Fibroblast of mammary gland (primary cell): ENCODE data around the gene APOL6.

Experiments
- DNase-seq: peaks from one replicate; pipeline ENCODE4 v3.0.0-alpha.2; 2010; ENCODE audit warnings: low read depth
- H3K4me3 ChIP-seq: 2 replicates; pipeline ENCODE4 v1.5.1; 2011; ENCODE audit warnings: low read depth, mild to moderate bottlenecking, low read length, moderate library complexity; ENCODE audit not compliant: control insufficient read depth
- TF ChIP-seq, protein P1 (sequence below): conservative IDR thresholded peaks from 2 replicates; pipeline ENCODE4 v1.5.1; 2011; ENCODE audit warnings: low read depth, low read length, inconsistent platforms; ENCODE audit not compliant: control insufficient read depth, insufficient read depth

The APOL6 gene

DNA sequence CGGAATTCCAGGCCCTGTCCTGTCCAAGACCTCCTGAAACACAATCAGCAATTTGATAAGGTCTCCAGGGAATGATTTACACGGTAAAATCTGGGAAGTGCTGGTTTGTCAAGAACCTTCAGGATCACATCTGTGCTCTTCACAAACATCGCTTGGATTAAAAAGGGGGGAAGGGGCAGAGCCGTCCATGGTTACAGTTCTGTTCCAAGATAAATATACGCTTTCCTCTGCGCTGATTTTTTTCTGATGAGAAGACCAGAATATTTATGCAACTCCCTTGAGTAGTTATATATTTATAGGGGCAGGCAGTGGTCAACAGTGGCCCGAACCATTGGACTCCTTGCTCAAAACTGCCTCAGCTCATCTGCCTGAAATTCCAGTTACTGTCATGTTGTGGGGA lies 60.2 kb downstream of the APOL6 start:
- no peak overlapping the region for H3K4me3 ChIP-seq
- TF ChIP-seq, protein P1, sequence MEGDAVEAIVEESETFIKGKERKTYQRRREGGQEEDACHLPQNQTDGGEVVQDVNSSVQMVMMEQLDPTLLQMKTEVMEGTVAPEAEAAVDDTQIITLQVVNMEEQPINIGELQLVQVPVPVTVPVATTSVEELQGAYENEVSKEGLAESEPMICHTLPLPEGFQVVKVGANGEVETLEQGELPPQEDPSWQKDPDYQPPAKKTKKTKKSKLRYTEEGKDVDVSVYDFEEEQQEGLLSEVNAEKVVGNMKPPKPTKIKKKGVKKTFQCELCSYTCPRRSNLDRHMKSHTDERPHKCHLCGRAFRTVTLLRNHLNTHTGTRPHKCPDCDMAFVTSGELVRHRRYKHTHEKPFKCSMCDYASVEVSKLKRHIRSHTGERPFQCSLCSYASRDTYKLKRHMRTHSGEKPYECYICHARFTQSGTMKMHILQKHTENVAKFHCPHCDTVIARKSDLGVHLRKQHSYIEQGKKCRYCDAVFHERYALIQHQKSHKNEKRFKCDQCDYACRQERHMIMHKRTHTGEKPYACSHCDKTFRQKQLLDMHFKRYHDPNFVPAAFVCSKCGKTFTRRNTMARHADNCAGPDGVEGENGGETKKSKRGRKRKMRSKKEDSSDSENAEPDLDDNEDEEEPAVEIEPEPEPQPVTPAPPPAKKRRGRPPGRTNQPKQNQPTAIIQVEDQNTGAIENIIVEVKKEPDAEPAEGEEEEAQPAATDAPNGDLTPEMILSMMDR: no peak
- DNase-seq: peak; percentile 11

DNA sequence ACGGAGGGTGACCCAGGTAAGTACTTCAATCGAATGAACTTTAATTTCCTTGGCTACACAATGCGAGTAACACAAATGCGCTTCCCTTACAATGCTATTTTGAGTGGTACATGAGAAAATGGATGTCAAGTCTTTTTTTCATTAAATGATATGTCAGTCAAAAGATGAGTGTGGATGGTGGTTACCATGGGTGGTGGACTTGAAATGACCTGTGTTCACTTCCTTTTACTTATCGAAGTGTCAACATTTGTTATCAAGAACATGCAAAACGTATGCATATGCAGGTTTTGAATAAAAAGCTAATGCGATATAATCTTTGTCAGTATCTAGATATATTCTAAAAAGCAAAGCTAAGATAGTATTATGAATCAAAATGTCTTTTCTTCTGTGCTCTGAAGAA lies 60.7 kb downstream of the APOL6 start:
- H3K4me3 ChIP-seq: no peak overlapping the region
- no peak for DNase-seq
- TF ChIP-seq, protein P1: no peak

GRCh38 chr22:35711336-35711735 lies 63.1 kb downstream of the APOL6 start:
- TF ChIP-seq, protein P1: no peak
- no peak overlapping the region for H3K4me3 ChIP-seq
- no peak for DNase-seq

DNA sequence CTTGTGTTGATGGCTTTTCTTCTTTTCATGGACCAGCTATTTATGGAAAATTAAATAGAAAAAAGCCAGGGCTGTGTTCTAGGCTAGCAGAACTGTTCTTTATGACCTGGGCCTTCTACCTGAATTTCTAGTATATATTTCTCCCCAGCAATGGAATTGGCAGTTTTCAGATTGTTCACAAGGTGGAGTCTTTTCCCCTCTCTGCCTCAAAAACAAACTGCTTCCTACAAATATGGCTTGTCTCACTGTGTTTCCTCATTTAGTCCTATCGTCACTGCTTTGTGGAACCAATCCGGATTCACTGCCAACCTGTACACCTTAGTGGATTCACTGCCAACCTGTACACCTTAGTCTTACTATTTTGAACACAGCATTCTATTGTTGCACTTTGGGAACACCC lies 64.4 kb downstream of the APOL6 start:
- TF ChIP-seq, protein P1: no peak
- DNase-seq: no peak
- no peak overlapping the region for H3K4me3 ChIP-seq

DNA sequence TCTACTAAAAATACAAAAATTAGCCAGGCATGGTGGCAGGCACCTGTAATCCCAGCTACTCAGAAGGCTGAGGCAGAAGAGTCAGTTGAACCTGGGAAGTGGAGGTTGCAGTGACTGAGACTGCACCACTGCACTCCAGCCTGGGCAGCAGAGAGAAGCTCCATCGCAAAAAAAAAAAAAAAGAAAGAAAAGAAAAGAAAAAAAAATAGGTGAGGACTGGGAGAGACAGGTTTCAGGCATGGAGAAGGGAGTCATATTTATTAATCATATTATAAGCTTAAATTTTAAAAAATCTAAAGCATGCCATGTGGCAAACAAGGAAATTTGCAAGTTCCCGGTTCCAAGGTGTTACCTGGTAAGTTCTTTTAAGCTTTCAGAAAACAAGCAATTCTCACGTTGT lies 69.3 kb downstream of the APOL6 start, which contains the start of gene APOL5:
Gene APOL5, plus strand, starts transcription at position 301 of the 400 bp plus-strand sequence. Its CDS starts 0 bp downstream, at position 301.
- no peak within 1 kb of the TSS for H3K4me3 ChIP-seq
- no peak for DNase-seq
- TF ChIP-seq, protein P1: no peak
